ENCODE data around the gene LRSAM1.

LRSAM1 gene

DNA sequence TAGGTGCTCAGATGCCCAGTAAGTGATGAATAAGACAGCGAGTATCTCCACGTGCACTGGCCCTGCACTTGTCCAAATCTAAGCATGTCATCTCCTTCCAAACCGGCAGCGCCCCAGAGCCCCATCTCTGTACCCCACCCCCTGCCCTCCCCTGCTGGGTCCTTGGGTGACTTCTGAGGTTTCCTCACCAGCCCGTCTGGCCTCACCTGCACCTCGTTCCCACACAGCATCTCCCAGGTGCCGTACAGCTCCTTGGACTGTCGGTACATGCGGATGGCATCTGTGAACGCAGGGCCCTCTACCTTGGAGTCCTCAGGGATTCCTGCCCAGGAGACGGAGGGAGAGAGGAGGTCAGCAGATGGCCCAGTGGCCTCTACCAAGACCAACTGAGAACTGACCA, 66.3 kb downstream of the LRSAM1 start:
- DNase-seq (ENCODE audit: low read depth) = no peak

DNA sequence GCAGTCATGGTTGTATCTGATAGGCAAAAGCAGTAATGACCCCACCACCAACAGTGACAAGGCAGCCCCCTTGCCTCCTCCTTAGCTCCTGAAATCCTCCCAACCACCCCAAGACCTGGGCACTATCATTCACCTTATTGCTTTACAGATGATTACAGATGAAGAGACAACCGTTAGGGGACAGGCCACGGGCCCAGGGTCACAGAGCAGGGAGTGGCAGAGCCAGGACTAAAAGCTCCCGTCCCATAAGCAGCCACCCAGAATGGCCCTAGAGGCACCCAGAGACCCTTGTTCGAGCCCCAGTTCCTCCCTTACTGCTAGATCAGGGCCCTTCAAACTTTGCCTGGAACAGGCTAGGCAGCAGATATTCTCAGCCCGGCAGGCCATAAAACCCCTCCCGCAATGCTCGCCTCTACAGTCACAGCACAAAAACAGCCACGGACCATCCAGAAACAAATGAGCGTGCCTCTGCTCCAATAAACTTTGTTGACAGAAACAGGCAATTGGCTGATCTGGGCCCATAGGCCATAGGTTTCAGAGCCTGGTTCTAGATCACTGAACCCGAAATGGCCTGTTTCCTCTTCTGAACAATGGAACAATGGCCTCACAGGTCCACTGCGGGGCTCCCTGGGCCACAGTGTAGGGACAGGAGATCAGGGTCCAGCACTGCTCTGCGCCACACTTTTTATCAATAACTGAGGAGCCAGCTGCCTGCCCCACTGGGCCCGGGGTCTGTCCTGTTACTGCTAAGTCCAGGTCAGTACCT, 67.0 kb downstream of the LRSAM1 start:
- no peak for DNase-seq (ENCODE audit: low read depth)

GRCh38 chr9:127519301-127520166, 68.2 kb downstream of the LRSAM1 start:
- peak; percentile 85 for DNase-seq (ENCODE audit: low read depth)

- DNase-seq (ENCODE audit: low read depth) = peak; percentile 66
Measured at GRCh38 chr9:127520941-127521918, 69.9 kb downstream of the LRSAM1 start.

GRCh38 chr9:127521919-127522304, 70.6 kb downstream of the LRSAM1 start:
- DNase-seq (ENCODE audit: low read depth) = no peak

GRCh38 chr9:127522727-127523126, 71.4 kb downstream of the LRSAM1 start:
- DNase-seq (ENCODE audit: low read depth) = no peak

GRCh38 chr9:127523312-127523851, 72.1 kb downstream of the LRSAM1 start:
- no peak for DNase-seq (ENCODE audit: low read depth)

- no peak for DNase-seq (ENCODE audit: low read depth)
Measured at GRCh38 chr9:127524373-127524772, 73.1 kb downstream of the LRSAM1 start.

DNA sequence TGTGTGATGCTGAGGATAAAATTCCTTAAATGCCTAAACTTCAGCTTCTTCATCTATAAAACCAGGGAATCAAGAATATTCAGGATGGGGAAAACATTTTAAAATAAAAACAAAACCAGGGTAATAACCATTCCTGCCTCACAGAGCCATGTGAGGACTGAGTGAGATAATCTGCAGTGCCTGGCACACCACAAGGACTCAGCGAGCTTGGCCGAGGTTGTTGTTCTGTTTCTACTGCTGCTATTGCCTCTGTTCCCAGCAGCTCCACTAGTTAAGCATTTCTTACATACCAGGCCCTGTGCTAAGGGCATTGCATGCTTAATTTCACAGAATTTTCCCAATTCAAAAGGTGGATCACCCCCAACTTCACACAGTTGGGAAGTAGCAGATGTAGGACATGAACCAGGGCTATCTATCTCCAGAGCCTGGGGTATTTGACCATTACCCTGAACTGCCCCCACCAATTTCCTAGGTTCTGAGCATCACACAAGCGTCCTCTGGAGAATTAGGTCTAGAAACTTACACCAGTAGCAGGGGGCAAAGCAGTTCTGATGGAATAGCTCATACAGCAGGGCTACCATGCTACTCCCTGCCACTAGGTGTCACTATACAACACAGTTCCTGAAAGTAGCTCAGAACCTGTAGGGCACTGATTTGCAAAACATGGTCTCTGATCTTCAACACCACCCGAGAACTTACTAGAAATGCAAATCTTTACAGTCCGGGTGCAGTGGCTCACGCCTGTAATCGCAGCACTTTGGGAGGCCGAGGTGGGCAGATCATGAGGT, 74.3 kb downstream of the LRSAM1 start:
- no peak for DNase-seq (ENCODE audit: low read depth)

GRCh38 chr9:127526655-127527559, 75.6 kb downstream of the LRSAM1 start:
- no peak for DNase-seq (ENCODE audit: low read depth)

DNA sequence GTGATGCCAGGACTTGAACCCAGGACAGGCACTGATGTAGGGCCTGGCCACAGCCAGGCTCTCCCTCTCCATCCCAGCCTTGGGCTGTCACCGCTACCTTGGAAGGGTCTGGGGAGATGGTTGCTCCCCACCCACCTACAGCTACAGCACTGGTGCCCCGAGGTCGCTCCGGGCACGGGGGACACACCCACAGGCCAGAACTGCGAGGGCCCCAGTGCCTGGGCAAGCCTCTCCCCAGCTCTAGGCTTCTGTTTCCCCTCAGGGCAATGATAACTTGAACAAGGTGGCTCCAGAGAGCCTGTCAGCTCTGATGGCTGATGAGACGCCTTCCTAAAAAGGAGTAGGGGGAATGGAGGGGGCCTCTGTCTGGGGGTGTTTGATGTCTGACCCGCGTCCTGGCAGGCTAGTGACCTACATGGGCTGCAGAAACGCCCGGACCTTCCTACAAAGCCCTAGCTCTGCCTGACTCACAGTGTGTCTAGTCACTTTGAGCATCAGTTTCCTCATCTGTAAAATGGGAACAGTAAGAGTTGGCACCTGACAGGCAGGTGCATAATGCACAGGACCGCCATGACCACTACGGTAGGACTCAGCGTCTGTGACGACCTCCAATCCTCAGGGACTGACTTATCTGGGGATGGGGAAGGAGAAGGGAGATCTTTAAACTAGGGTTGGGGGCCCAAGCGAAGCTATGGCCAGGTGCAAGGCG, 76.4 kb downstream of the LRSAM1 start:
- no peak for DNase-seq (ENCODE audit: low read depth)

- DNase-seq (ENCODE audit: low read depth) = no peak
Measured at GRCh38 chr9:127528422-127529251, 77.3 kb downstream of the LRSAM1 start.

- DNase-seq (ENCODE audit: low read depth) = no peak
Measured at GRCh38 chr9:127529671-127530070, 78.4 kb downstream of the LRSAM1 start.

DNA sequence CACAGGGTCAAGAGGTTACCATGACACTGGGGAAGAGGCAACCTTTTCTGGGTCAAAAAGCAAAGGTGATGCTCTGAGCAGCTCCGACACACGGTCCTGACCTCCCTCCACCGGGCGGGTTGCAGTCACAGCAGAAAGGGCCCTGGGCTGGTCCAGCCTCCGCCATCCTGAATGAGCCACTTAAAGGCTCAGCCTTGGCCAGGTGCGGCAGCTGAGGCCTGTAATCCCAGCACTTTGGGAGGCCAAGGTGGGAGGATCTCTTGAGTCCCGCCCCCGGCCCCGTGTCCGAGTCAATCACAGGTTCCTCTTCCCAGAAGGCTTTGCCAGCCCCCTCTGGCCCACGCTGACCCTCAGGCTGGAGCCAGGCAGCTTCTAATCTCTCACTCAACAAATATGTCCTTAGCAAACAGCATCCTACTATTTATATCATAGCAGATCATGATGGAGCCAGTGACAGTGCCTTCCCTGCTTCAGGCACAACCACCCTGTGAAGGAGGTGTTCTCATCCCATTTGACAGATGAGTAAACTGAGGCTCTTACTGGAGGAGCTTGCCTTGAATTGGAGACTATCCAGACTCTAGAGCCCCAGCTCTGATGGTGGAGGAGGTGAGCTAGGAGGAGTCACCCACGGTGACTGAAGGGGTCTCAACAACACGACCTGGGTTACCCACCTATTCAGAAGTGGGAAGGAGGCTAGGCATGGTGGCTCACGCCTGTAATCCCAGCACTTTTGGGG, 79.1 kb downstream of the LRSAM1 start:
- no peak for DNase-seq (ENCODE audit: low read depth)

DNA sequence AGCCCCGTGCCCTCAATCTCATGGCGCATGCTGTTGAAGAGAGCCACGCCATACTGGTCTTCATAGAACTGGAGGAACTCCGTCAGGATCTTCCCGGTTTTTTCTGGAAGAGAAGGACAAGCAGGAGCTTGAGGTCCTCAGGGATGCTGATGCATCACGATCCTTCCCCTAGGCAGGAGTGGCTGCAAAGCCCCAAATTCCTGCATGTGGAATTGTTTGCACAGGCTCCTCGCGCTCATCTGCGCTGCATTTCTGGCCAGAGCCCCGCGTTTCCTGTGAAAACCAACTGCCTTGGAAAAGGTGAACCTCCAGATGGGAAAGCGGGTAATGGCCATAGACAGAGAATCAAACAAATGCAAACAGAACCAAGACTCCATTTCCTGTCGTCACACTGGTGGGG, 80.4 kb downstream of the LRSAM1 start:
- no peak for DNase-seq (ENCODE audit: low read depth)

DNA sequence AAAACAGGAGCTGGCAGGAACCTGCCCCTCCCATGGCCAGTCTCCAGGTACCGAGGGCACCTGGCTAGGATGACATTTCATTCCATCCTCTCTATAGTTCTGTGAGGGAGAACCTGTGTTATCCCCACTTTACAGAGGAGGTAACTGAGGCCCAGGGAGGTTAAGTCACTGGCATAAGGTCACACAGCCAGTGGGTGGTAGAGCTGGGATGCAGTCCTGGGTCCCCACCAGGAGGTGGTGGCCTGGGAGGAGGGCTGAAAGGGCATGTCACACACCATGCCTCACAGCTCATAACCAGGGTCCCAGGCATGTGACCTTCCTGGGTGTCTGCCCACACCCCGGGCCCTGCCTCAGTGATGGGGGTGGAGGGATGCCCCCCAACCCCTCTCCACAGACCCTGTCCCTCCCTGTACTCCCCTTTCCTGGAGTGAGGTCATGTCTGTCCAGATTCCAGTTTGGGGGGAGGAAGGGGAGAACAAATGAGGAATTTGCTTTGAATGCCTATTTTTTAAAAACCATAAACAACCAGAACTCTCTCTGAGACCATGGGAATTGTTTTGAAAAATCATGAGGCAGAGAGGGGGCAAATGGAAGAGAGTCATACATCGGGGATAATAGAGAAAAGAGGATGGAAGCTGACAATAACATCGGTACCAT, 83.1 kb downstream of the LRSAM1 start:
- DNase-seq (ENCODE audit: low read depth) = no peak

- DNase-seq (ENCODE audit: low read depth) = no peak
Measured at GRCh38 chr9:127534931-127535330, 83.6 kb downstream of the LRSAM1 start.
